ENCODE results near the gene CCNY. TPM values are rescaled to one million over a fixed set of nuclear protein-coding genes. Genes with fewer than 3 reads are reported as not detected.

CCNY gene
- total RNA-seq, 1 donor from 2014 or later, result 61.5 TPM

DNA sequence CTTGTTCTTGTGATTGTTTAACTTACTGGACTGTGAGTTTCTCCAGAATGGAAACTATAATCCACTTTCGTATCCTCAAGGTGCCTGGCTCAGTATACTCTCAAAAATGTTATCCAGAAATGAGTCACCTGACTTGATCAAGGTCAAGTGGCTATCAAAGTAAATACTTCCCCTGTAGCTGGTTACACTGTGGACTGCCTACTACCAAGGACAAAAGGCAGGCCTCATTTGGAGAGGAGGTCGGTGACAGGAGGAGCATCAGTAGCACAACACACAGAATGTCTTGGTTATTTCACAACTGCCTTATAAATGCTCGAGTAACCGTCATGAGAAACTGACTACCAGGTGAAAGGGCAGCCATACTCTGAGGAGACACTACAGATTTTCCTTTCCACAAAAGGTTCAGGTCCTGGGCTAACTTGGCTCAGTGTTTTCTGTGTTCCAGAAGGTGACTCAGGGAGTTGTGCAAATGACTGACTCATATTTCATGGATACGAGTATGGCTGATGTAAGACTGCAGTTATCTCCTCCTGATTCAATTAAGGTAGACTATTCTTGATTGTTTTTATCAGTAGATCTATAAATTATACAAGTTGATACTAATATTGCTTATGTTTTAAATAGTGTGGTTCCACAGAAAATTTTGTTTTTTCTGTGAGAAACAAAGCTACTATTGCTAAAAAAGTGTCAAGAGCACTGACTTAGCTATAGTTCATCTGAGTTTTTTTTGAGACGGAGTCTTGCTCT, 4.2 kb upstream of the CCNY start:
- intact Hi-C loops (cut with micrococcal nuclease), result no loop called here

DNA sequence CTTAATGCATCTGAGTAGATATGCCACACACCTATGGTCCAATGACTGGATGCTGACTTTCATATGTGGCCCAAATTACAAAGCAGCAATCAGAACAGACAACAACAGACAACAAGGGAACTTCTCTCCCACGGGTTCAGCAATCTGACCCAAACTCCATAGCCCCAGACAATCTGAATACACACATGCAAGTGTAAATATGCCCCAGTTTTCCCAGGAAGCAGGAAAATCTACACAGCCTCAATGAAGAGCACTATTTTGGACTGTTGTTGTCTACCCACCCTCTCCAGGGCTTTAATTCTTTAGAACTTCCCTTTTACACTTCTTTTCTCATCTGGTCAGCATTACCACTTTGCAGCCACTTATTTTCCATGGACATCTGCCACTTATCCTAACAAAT, 2.0 kb upstream of the CCNY start:
- intact Hi-C loops (cut with micrococcal nuclease), result no loop called here

GRCh38 chr10:35335133-35336083, 901 bp upstream of the CCNY start:
- intact Hi-C loops (cut with micrococcal nuclease), result loop anchor here (1.0 to 5.0 kb wide), 3 partner anchors 7 to 307 kb away; partner anchors contain the start of genes CUL2 and FZD8

DNA sequence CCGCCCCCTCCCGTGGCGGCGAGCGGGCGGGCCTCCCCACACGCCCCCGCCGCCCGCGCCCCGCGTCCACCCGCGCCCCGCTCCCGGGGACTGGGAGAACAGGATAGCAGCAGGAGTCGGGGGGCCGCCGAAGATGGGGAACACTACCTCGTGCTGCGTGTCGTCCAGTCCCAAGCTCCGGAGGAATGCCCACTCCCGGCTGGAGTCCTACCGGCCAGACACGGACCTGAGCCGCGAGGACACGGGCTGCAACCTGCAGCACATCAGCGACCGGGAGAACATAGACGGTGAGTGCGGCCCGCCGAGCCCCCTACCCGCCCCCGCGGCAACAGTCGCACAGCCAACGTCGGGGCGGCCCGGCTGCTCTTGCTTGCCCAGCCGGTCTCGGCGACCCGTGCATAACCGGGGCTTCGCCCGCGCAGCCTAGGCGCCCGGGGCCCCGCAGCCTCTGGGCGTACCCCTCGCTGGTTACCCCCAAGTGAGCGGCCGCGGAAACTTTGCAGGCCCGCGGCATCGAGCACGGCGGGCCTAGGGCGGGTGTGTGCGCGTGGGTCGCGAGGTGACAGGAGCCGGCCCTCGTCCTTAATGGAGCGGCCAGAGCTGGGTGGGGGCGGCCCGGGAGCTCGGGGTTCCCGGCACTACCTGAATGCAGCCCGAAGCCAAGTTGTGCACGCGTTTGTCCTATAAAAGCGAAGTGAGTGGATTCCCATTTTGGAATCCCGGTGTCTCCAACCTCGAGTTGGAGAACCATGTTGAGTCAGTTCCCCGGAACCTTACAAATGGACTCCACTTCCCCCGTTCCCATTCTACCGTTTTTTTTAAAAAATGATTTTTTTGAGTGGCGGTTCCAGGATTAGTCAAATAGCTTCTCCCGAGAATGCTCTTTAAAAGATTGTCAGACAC, 863 bp downstream of the CCNY start:
- intact Hi-C loops (cut with micrococcal nuclease), result loop anchor here (1.0 to 5.0 kb wide), 4 partner anchors 9 to 305 kb away; partner anchors contain the start of genes CREM, CUL2 and FZD8

DNA sequence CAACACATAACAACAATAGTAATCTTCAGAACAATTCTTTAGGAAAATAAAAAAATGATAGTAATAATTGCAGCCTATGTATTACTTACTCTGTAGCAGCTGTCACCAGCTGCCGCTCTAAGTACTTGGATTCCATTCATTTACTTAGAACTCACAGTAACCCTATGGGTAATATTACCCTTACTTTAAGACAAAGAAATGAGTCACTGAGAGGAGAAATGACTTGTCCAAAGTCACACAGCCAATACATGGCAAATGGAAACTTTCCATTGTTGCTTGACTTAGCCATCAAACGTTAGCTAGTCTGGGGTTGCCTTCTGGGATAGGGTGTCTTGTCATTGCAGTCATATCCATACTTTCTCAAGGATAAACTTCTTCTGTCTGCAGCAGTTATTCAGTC, 3.6 kb downstream of the CCNY start:
- intact Hi-C loops (cut with micrococcal nuclease), result loop anchor here (2.0 to 5.0 kb wide), 6 partner anchors 39 to 302 kb away; partner anchors contain the start of gene FZD8

GRCh38 chr10:35340975-35341374, 4.7 kb downstream of the CCNY start:
- intact Hi-C loops (cut with micrococcal nuclease), result loop anchor here (1.0 to 5.0 kb wide), 8 partner anchors 15 to 251 kb away; partner anchors contain the start of genes CREM and CUL2

- intact Hi-C loops (cut with micrococcal nuclease), result loop anchor here (1.0 to 5.0 kb wide), 8 partner anchors 15 to 251 kb away; partner anchors contain the start of genes CREM and CUL2
Observed at GRCh38 chr10:35341521-35341920, 5.2 kb downstream of the CCNY start.

- intact Hi-C loops (cut with micrococcal nuclease), result loop anchor here (5.0 kb wide), 2 partner anchors 85 to 105 kb away; no protein-coding TSS in a partner anchor
Observed at GRCh38 chr10:35342183-35342753, 6.0 kb downstream of the CCNY start.

- intact Hi-C loops (cut with micrococcal nuclease), result loop anchor here (5.0 kb wide), 2 partner anchors 84 to 104 kb away; no protein-coding TSS in a partner anchor
Observed at GRCh38 chr10:35343739-35344138, 7.4 kb downstream of the CCNY start.

DNA sequence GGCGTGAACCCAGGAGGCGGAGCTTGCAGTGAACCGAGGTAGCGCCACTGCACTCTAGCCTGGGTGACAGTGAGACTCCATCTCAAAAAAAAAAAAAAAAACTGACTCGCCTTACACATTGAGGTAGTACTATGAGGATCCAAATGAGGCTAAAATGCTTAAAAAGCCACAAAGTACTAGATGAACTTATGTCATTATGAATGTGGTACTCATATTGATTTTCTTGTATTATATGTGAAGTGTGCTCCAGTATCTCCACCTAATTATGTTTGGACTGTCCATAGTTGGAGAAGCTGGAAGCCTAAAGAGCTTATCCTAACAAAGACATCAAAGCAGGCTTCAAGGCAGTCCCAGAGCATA, 9.1 kb downstream of the CCNY start:
- intact Hi-C loops (cut with micrococcal nuclease), result no loop called here

DNA sequence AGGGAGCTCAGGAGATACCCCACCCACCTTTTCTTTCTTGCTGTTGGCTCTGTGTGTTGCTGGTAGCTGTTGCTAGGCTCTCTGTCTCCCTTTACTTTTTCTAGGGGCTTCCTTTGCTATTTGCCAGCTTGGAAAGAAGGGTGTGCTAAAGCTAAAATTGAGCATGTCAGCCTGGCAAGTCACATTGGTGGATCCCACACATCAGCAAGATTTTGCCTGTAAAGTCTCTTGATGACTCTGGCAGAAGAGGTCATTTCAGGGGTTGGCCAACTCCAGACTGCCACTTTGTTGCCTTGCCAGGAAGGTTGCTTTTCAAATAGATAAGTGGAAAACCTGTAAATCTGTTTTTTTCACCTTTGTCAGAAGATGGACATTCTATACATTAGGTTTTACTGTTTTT, 9.9 kb downstream of the CCNY start:
- intact Hi-C loops (cut with micrococcal nuclease), result no loop called here

GRCh38 chr10:35347121-35347562, 10.8 kb downstream of the CCNY start:
- intact Hi-C loops (cut with micrococcal nuclease), result no loop called here

GRCh38 chr10:35347899-35348608, 11.7 kb downstream of the CCNY start:
- intact Hi-C loops (cut with micrococcal nuclease), result no loop called here

DNA sequence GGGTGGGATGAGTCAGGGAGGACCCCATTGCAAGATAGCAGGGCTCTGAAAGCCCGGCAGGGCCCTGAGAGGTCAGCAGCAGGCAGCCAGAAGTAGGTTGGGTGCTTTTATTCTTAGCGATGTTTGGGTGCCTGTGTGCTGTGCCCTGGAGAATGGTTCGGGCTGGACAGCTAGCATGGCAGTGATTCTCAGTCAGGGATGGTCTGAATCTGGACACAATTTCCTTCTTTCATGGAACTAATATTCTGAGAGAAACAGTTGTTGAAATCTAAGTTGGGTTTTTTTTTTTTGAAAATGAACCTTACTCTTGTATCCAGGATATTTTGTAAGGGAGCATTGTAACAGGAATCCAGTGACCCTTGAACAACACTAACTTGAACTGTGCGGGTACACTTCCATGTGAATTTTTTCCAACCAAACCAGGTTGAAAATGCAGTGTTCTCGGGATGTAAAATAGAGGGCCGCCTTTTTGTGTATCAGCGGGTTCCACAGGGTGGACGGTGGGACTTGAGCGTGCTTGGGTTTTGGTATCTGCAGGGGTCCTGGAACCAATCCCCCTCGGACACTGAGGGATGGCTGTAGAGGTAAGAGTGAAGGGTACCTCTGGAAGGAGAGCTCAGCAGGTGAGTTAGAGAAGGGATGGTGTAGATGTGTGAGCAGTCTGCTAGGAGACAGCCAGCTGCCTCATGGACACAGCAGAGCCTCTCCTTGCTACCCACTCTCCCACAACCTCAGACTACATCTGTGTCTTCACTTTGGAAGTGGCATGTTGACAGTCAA, 12.5 kb downstream of the CCNY start:
- intact Hi-C loops (cut with micrococcal nuclease), result no loop called here

GRCh38 chr10:35349389-35349915, 13.1 kb downstream of the CCNY start:
- intact Hi-C loops (cut with micrococcal nuclease), result no loop called here

- intact Hi-C loops (cut with micrococcal nuclease), result no loop called here
Observed at GRCh38 chr10:35351021-35351420, 14.7 kb downstream of the CCNY start.

DNA sequence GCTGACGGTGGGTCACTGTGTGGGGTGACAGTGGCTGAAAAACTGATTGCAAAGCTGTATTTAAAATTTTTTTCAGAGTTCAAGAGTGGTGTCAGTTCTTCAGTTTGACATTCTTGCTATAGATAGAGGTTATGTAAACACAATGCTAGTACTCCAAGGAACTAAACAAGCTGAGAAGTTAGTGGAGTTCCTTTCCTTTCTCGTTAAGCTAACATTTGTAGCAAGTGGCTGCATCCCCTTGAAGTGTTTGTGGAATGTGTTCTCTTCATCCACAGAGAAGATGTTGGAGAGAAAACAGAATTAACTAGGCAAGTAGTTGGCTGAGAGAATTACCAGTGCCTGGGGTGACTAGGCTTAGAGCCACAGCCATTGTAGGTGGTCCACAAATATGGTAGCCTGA, 15.8 kb downstream of the CCNY start:
- intact Hi-C loops (cut with micrococcal nuclease), result no loop called here

DNA sequence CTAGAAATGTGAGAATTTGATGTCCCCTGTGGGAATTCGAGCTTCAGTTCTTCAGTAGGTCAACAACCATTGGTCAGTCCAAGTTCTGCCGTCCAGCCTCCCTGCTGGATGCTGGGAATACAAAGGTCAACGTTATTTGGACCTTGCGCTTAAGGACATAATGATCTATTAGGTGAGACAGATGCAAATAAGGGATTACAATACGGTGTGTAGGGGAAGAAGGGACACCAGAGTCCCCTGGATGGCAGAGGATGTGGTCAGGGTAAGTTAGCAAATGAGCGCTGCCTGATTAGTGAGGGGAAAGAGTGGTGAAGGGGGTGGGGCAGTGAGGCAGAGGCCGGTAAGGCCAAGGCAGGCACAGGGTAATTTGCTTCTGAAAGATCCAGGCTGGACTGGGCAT, 16.2 kb downstream of the CCNY start:
- intact Hi-C loops (cut with micrococcal nuclease), result no loop called here

GRCh38 chr10:35353395-35353794, 17.1 kb downstream of the CCNY start:
- intact Hi-C loops (cut with micrococcal nuclease), result no loop called here

All from T-helper 1 cell treated with Interleukin-12 subunit alpha and Interleukin-12 subunit beta and Interleukin-4 antibody, amounts not matched to agents 30 ng/mL and 1 ng/mL, for 36 hours (primary cell).